ENCODE results near the gene EHHADH. TPM values are rescaled to one million over a fixed set of nuclear protein-coding genes. Genes with fewer than 3 reads are reported as not detected.

Gene EHHADH
- total RNA-seq, 1 experiment from 2014 or later: 4.2 TPM

- no peak for TF ChIP-seq OVOL2 (CRISPR knock-in tag; IDR thresholded peaks at IDR 0.05; ENCODE audit: borderline replicate concordance)
- no peak for TF ChIP-seq ZNF281 (CRISPR knock-in tag; IDR thresholded peaks at IDR 0.05)
- no peak for TF ChIP-seq CTCF (IDR thresholded peaks at IDR 0.05)
- no peak for TF ChIP-seq CREM (CRISPR knock-in tag; IDR thresholded peaks at IDR 0.05)
- TF ChIP-seq ATF2 (CRISPR knock-in tag; IDR thresholded peaks at IDR 0.05; ENCODE audit: borderline replicate concordance, low read depth): no peak
Observed at GRCh38 chr3:185276415-185276814, 22.6 kb upstream of the EHHADH start (continued).

- Mint-ChIP-seq H3K4me3 (no peak overlapping the region), H3K4me1 (0 out of 2 replicates have a peak, but pooled peaks cover 2% of the 10 kb centered on the region), H3K36me3 (no peaks in the 10 kb centered on the region), H3K27ac (no peak overlapping the region), H3K27me3 (ENCODE audit: low read depth) (peaks cover 11% of the 10 kb centered on the region), H3K9me3 (peaks cover 3% of the 10 kb centered on the region; the same call in 1 of the 2 replicates)
- ChIA-PET CTCF (no interaction called here), POLR2A (no interaction called here)
- TF ChIP-seq ZNF423 (CRISPR knock-in tag; IDR thresholded peaks at IDR 0.05) (no peak), MAX (CRISPR knock-in tag; IDR thresholded peaks at IDR 0.05) (no peak), SP1 (CRISPR knock-in tag; conservative IDR thresholded peaks at IDR 0.05) (no peak), AFF4 (CRISPR knock-in tag; IDR thresholded peaks at IDR 0.05; ENCODE audit: borderline replicate concordance) (no peak), SMAD3 (CRISPR knock-in tag; IDR thresholded peaks at IDR 0.05; ENCODE audit: borderline replicate concordance) (no peak), FOXK1 (CRISPR knock-in tag; IDR thresholded peaks at IDR 0.05) (no peak), ZNF671 (CRISPR knock-in tag; IDR thresholded peaks at IDR 0.05) (no peak), FOXJ3 (CRISPR knock-in tag; IDR thresholded peaks at IDR 0.05; ENCODE audit: borderline replicate concordance) (no peak), USF1 (CRISPR knock-in tag; IDR thresholded peaks at IDR 0.05) (no peak), MYBL2 (CRISPR knock-in tag; IDR thresholded peaks at IDR 0.05) (no peak), PRRX2 (CRISPR knock-in tag; IDR thresholded peaks at IDR 0.05) (no peak), PREB (CRISPR knock-in tag; IDR thresholded peaks at IDR 0.05; ENCODE audit: borderline replicate concordance) (no peak), ERG (CRISPR knock-in tag; IDR thresholded peaks at IDR 0.05) (no peak), ZNF396 (CRISPR knock-in tag; IDR thresholded peaks at IDR 0.05; ENCODE audit: borderline replicate concordance) (no peak), NR2C2 (CRISPR knock-in tag; IDR thresholded peaks at IDR 0.05) (no peak)
- ATAC-seq: no peak
- DNase-seq (ENCODE audit: low spot score): no peak
Observed at GRCh38 chr3:185272033-185272432, 18.2 kb upstream of the EHHADH start.
